HL-60 (cell line): ENCODE data around the gene C19orf47.

Source experiments
- DNase-seq, 2 experiments: peaks; one replicate each; pipeline ENCODE4 v3.0.0-alpha.2; 2010 to 2020; ENCODE audit warnings: low read depth in 1 of 2, low spot score in 1 of 2
- H3K27ac ChIP-seq: fragments of 250-450 bp; sonication (Bioruptor Pico); replicated peaks from 2 replicates; pipeline ENCODE4 v1.5.1; 2020; ENCODE audit warnings: mild to moderate bottlenecking, moderate library complexity
- H3K27me3 ChIP-seq: fragments of 250-450 bp; sonication (Bioruptor Pico); 2 replicates; pipeline ENCODE4 v1.5.1; 2021; ENCODE audit warnings: mild to moderate bottlenecking, moderate library complexity; ENCODE audit not compliant: insufficient read depth, poor library complexity, severe bottlenecking
- H3K4me3 ChIP-seq: replicated peaks from 2 replicates; pipeline ENCODE4 v1.5.1; 2011; ENCODE audit warnings: mild to moderate bottlenecking, control low read depth, low read length; ENCODE audit not compliant: insufficient read depth
- GABPA ChIP-seq: IDR thresholded peaks from 2 replicates; pipeline ENCODE4 v1.6.1; 2012; ENCODE audit warnings: low read depth
- POLR2AphosphoS5 ChIP-seq: IDR thresholded peaks from 2 replicates; pipeline ENCODE4 v1.6.1; 2012; ENCODE audit warnings: low read depth
- SPI1 ChIP-seq: IDR thresholded peaks from 2 replicates; pipeline ENCODE4 v1.6.1; 2012; ENCODE audit warnings: low read depth, mild to moderate bottlenecking, borderline replicate concordance
- TF ChIP-seq, protein P1 (sequence below): IDR thresholded peaks from 2 replicates; pipeline ENCODE4 v1.6.1; 2012; ENCODE audit warnings: low read depth; ENCODE audit not compliant: insufficient replicate concordance
- TF ChIP-seq, protein P2 (sequence below): IDR thresholded peaks from one replicate; pipeline ENCODE4 v1.5.1; 2011; ENCODE audit warnings: low read length, control low read depth, inconsistent platforms; ENCODE audit not compliant: insufficient read depth

C19orf47 gene

DNA sequence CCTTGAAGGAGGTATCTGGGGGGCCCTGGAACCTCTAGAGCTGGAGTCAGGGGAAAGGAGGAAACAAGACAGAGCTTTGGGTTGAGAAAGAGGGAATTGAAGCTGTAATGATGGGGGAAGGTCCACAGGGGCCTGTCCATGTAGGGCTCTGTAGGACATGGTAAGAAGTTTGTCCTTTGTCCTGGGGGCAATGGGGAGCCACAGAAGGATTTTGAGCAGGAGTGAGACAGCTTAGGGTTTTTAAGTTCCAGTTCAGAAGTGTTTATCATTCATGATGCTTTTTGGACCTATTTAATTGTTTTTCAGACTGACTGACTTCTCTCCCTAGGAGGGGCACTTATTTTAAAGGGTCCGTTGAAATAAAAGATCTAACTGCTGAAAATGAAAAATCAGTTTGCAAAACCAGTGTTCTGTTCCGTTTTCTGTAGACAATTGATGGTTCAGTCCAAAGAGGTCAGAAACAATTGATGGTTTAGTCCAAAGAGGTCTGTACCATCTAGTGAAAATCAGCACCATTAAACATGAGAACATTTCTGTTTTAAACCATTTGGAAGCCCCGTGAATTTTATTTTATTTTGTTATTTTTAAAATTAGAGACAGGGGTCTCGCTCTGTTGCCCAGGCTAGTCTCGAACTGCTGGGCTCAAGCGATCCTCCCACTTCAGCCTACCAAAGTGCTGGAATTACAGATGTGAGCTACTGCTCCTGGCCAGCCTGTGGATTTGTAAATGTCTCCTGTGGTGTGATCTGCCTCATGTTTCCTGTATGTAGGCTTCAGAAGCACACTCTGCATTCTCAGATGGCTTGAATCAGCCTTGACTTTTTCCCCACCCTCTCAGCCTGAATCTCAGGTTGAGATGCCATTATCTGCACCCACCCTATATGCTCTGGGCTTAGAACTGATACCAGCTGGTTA, 8.7 kb upstream of the C19orf47 start:
- no peaks in the 10 kb centered on the region for H3K27me3 ChIP-seq
- DNase-seq, result no peak
- no peak overlapping the region for H3K4me3 ChIP-seq
- no peak for TF ChIP-seq SPI1
- TF ChIP-seq, protein P1, sequence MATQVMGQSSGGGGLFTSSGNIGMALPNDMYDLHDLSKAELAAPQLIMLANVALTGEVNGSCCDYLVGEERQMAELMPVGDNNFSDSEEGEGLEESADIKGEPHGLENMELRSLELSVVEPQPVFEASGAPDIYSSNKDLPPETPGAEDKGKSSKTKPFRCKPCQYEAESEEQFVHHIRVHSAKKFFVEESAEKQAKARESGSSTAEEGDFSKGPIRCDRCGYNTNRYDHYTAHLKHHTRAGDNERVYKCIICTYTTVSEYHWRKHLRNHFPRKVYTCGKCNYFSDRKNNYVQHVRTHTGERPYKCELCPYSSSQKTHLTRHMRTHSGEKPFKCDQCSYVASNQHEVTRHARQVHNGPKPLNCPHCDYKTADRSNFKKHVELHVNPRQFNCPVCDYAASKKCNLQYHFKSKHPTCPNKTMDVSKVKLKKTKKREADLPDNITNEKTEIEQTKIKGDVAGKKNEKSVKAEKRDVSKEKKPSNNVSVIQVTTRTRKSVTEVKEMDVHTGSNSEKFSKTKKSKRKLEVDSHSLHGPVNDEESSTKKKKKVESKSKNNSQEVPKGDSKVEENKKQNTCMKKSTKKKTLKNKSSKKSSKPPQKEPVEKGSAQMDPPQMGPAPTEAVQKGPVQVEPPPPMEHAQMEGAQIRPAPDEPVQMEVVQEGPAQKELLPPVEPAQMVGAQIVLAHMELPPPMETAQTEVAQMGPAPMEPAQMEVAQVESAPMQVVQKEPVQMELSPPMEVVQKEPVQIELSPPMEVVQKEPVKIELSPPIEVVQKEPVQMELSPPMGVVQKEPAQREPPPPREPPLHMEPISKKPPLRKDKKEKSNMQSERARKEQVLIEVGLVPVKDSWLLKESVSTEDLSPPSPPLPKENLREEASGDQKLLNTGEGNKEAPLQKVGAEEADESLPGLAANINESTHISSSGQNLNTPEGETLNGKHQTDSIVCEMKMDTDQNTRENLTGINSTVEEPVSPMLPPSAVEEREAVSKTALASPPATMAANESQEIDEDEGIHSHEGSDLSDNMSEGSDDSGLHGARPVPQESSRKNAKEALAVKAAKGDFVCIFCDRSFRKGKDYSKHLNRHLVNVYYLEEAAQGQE, result no peak
- TF ChIP-seq GABPA, result no peak
- TF ChIP-seq, protein P2, sequence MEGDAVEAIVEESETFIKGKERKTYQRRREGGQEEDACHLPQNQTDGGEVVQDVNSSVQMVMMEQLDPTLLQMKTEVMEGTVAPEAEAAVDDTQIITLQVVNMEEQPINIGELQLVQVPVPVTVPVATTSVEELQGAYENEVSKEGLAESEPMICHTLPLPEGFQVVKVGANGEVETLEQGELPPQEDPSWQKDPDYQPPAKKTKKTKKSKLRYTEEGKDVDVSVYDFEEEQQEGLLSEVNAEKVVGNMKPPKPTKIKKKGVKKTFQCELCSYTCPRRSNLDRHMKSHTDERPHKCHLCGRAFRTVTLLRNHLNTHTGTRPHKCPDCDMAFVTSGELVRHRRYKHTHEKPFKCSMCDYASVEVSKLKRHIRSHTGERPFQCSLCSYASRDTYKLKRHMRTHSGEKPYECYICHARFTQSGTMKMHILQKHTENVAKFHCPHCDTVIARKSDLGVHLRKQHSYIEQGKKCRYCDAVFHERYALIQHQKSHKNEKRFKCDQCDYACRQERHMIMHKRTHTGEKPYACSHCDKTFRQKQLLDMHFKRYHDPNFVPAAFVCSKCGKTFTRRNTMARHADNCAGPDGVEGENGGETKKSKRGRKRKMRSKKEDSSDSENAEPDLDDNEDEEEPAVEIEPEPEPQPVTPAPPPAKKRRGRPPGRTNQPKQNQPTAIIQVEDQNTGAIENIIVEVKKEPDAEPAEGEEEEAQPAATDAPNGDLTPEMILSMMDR, result no peak
- TF ChIP-seq POLR2AphosphoS5, result no peak
- H3K27ac ChIP-seq, result no peak overlapping the region

DNA sequence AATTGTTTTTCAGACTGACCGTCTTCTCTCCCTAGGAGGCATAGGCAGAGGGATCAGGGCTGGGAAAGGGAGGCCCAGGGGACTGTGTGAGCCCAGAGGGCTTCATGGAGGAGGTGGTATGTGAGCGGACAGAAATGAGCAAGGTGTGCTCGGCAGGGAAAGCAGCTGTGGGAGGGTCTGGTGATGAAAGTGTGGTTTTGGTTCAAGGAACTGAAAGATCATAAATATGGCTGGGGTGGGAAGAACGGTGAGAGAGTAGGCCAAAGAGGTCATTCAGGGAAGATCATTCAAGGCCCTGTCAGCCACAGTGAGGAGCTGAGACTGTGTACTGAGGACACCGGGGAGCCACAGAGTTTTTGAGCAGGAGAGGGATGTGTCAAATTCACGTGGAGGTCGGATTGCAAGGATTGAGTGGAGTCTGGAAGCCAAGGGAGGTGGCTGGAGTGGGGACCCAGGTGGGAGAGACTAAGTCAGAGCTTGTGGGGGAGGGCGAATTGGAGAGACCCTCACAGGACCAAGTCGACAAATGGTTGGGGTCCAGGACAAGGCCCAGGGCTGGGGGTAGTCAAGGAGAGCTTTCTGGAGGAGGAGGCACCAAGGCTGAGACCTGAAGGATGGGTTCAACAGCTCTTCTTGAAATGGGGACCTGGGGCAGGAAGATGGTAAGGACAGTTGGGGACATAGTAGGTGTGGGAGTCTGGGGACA, 7.9 kb upstream of the C19orf47 start:
- DNase-seq, result no peak
- Histone ChIP-seq H3K4me3 (no peak overlapping the region), H3K27ac (no peak overlapping the region)

DNA sequence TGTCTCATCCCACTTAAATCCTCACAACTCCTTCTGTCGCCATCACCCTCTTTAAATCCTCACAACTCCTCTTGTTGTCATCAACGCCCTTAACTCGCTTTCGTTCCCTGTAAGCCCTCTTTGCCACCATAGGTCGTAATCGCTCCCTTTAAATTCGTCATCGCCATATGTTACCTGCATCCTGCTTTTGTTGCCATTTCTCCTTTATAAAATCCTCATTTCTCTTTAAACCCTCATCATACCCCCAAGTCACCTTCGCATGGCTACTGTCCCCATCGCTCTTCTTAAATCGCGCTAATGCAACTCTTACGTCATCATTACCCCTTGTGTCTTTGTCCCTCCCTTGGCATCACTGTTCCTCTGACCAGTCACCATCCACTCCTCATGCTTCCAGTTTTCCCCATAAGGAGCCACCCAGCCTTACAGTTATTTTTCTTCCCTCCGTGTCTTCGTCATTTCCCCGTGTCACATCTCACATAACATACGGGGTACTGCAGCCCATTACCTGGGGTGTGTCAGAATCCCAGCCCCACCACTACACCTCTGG, 837 bp upstream of the C19orf47 start:
- Histone ChIP-seq H3K4me3 (peak overlapping the region; percentile 58), H3K27ac (peak overlapping the region; percentile 41), H3K27me3 (no peaks in the 10 kb centered on the region)
- DNase-seq, result peak in 1 of 2 experiments; percentile 59
- TF ChIP-seq, protein P2, result no peak
- no peak for TF ChIP-seq GABPA
- TF ChIP-seq, protein P1, result no peak
- TF ChIP-seq POLR2AphosphoS5, result no peak
- no peak for TF ChIP-seq SPI1

More for the DNA sequence above, 7.9 kb upstream of the C19orf47 start:
- TF ChIP-seq POLR2AphosphoS5 (no peak), GABPA (no peak), SPI1 (no peak)
- TF ChIP-seq, protein P1, result no peak
- H3K27me3 ChIP-seq, result no peaks in the 10 kb centered on the region
